ENCODE results near the gene ZNF266. TPM values are rescaled to one million over a fixed set of nuclear protein-coding genes. Genes with fewer than 3 reads are reported as not detected.

Gene ZNF266
- total RNA-seq, 1 donor from 2014 or later: 8.8 TPM

GRCh38 chr19:9456018-9456689, 20.8 kb upstream of the ZNF266 start:
- intact Hi-C loops (cut with micrococcal nuclease): no loop called here
- Histone ChIP-seq H3K4me3 (no peak overlapping the region), H3K4me1 (no peaks in the 10 kb centered on the region), H3K27me3 (ENCODE audit: low read depth) (no peaks in the 10 kb centered on the region), H3K9me3 (replicated peaks) (peaks cover 95% of the 10 kb centered on the region), H3K36me3 (peaks cover 7% of the 10 kb centered on the region), H3K27ac (replicated peaks) (no peak overlapping the region)
- DNase-seq: no peak
- TF ChIP-seq, protein P1, sequence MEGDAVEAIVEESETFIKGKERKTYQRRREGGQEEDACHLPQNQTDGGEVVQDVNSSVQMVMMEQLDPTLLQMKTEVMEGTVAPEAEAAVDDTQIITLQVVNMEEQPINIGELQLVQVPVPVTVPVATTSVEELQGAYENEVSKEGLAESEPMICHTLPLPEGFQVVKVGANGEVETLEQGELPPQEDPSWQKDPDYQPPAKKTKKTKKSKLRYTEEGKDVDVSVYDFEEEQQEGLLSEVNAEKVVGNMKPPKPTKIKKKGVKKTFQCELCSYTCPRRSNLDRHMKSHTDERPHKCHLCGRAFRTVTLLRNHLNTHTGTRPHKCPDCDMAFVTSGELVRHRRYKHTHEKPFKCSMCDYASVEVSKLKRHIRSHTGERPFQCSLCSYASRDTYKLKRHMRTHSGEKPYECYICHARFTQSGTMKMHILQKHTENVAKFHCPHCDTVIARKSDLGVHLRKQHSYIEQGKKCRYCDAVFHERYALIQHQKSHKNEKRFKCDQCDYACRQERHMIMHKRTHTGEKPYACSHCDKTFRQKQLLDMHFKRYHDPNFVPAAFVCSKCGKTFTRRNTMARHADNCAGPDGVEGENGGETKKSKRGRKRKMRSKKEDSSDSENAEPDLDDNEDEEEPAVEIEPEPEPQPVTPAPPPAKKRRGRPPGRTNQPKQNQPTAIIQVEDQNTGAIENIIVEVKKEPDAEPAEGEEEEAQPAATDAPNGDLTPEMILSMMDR (IDR thresholded peaks at IDR 0.05; ENCODE audit: borderline replicate concordance): no peak

DNA sequence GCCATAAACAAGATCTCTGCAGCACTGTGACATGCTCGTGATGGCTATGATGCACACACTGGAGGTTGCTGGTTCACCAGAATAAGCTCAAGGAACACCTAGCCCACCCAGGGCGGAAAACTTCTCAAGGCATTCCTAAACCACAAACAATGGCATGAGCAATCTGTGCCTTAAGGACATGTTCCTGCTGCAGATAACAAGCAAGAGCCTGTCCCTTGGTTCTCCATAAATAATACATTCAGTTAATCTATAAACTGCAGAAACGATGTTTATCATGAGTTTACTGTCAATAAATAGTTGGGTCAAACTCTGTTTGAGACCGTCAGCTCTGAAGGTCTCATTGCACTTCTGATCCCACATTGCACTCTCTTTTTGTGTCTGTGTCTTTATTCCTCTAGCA, 18.6 kb upstream of the ZNF266 start:
- H3K9me3 ChIP-seq (replicated peaks): peaks cover 95% of the 10 kb centered on the region
- intact Hi-C loops (cut with micrococcal nuclease): no loop called here
- H3K27me3 ChIP-seq (ENCODE audit: low read depth): no peaks in the 10 kb centered on the region
- no peaks in the 10 kb centered on the region for H3K4me1 ChIP-seq
- no peak overlapping the region for H3K27ac ChIP-seq (replicated peaks)
- no peak for DNase-seq
- H3K36me3 ChIP-seq: no peaks in the 10 kb centered on the region
- TF ChIP-seq, protein P1 (IDR thresholded peaks at IDR 0.05; ENCODE audit: borderline replicate concordance): no peak
- H3K4me3 ChIP-seq: no peak overlapping the region

DNA sequence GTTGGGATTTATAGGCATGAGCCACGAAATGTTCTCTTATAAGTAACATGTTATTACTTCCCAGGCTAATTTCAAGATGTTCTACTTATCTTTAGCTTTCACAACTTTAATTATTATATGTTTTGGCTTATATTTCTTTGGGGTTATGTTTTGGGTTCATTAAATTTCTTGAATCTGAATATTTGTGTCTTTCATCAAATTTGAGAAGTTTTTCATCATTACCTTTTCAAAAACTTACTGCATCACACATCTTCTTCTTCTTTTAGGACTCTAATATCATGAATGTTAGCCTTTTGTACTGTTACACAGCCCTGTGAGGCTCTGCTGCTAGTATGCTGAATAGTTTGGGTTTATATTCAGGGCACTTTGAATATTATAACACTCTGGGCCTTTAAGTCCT, 9.7 kb upstream of the ZNF266 start:
- H3K4me3 ChIP-seq: no peak overlapping the region
- H3K27ac ChIP-seq (replicated peaks): no peak overlapping the region
- no peaks in the 10 kb centered on the region for H3K27me3 ChIP-seq (ENCODE audit: low read depth)
- H3K36me3 ChIP-seq: peaks cover 32% of the 10 kb centered on the region
- no peak for DNase-seq
- H3K4me1 ChIP-seq: no peaks in the 10 kb centered on the region
- TF ChIP-seq, protein P1 (IDR thresholded peaks at IDR 0.05; ENCODE audit: borderline replicate concordance): no peak
- peaks cover 98% of the 10 kb centered on the region for H3K9me3 ChIP-seq (replicated peaks)
- intact Hi-C loops (cut with micrococcal nuclease): no loop called here

GRCh38 chr19:9436358-9436757, 985 bp upstream of the ZNF266 start:
- peaks cover 20% of the 10 kb centered on the region for H3K9me3 ChIP-seq (replicated peaks)
- no peak overlapping the region for H3K27ac ChIP-seq (replicated peaks)
- H3K4me3 ChIP-seq: peak overlapping the region; percentile 87
- no peaks in the 10 kb centered on the region for H3K27me3 ChIP-seq (ENCODE audit: low read depth)
- peaks cover 28% of the 10 kb centered on the region for H3K36me3 ChIP-seq
- TF ChIP-seq, protein P1 (IDR thresholded peaks at IDR 0.05; ENCODE audit: borderline replicate concordance): no peak
- H3K4me1 ChIP-seq: peaks cover 32% of the 10 kb centered on the region
- intact Hi-C loops (cut with micrococcal nuclease): no loop called here
- DNase-seq: no peak

DNA sequence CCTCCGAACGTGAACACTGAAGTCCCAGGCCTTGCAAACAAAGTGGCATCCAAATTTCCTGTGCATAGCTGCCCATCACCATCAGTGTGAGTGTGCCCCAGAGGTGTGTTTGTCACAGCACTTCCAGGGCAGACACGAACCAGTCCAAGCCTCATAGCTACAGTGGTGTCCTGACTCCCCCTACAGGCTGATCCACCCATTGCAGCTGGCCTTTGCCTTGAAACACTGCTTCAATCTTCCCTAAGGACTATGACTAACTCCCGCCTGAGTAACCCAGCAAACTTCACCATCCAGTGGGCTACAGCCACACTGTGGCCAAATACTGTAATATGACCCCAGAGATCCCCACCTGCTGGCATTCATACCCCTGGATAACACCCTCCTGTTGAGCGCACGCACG, 3.9 kb downstream of the ZNF266 start:
- TF ChIP-seq, protein P1 (IDR thresholded peaks at IDR 0.05; ENCODE audit: borderline replicate concordance): peak; percentile 63
- Histone ChIP-seq H3K4me1 (peaks cover 41% of the 10 kb centered on the region), H3K4me3 (no peak overlapping the region), H3K27me3 (ENCODE audit: low read depth) (no peaks in the 10 kb centered on the region), H3K9me3 (replicated peaks) (no peaks in the 10 kb centered on the region), H3K36me3 (peaks cover 67% of the 10 kb centered on the region), H3K27ac (replicated peaks) (no peak overlapping the region)
- intact Hi-C loops (cut with micrococcal nuclease): no loop called here
- DNase-seq: peak; percentile 35
